Breast epithelium (tissue), 3 donors: ENCODE results near the gene PIR.

ENCODE experiments used
- CTCF ChIP-seq, 3 donors: fragments of 450-650 bp; IDR thresholded peaks; one replicate each; pipeline ENCODE4 v1.5.1; 2016 to 2017; ENCODE audit warnings: antibody characterized with exemption in 3 of 3, mild to moderate bottlenecking in 3 of 3, moderate library complexity in 3 of 3
- POLR2A ChIP-seq: fragments of 450-650 bp; IDR thresholded peaks from one replicate; pipeline ENCODE4 v1.6.1; 2016; ENCODE audit warnings: antibody characterized with exemption, mild to moderate bottlenecking, moderate library complexity
- POLR2AphosphoS5 ChIP-seq, 3 donors: sonication (generic); formaldehyde crosslinking; IDR thresholded peaks; one replicate each; pipeline ENCODE4 v1.6.1; 2017; ENCODE audit warnings: antibody characterized with exemption in 3 of 3

GRCh38 chrX:15514279-15514678 is 21.1 kb upstream of the PIR start:
- TF ChIP-seq CTCF (IDR thresholded peaks at IDR 0.05) (no peak), POLR2A (no peak), POLR2AphosphoS5 (IDR thresholded peaks at IDR 0.05) (no peak)
